Measurements from ENCODE around the gene CNOT1.
"Not testable (repeated sequence)": the region's sequence is repeated elsewhere in the genome, so short reads cannot be mapped to it uniquely, and the experiment has no call there.

Gene CNOT1

DNA sequence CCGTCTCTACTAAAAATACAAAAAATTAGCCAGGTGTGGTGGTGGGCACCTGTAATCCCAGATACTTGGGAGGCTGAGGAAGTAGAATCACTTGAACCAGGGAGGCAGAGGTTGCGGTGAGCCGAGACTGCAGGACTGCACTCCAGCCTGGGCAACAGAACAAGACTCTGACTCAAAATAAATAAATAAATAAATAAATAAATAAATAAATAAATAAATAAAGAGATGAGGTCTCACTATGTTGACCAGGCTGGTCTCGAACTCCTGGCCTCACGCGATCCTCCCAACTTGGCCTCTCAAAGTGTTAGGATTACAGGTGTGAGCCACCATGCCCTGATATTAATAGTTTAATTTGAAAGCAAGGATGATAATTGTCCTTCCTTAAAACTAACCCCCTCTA is 7.4 kb upstream of the CNOT1 start:
- DNase-seq = not testable (repeated sequence)

DNA sequence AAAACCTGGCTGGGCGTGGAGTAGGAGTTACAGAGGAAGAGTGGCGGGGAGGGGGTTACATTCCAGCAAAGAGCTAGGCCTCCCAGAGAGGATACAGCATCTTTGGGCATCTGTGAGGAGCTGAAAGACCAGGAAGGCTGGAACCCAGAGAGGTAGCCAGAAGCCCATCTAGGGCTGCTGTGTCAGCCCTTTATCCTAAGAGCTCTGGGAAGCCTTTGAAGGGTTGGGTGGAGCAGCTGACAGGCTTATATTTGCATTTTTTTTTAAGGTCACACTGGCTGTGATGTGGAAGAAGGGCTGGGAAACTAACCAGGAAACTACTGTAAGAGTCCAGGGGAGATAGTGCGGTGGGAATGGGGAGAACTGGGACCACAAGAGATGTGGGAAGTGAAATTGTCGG is 6.8 kb upstream of the CNOT1 start:
- DNase-seq = no peak

DNA sequence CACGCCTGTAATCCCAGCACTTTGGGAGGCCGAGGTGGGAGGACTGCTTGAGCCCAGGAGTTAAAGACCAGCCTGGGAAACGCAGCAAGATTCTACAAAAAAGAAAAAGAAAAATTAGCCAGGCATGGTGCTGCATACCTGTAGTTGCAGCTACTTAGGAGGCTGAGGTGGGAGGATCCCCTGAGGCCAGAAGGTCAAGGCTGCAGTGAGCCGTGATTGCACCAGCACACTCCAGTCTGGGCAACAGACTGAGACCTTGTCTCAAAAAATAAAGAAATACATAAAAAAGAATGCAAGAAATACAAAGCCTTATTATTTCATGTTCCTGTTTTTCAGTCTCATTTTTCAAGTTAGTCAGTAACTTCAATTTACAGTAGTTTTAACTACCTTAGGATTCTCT is 5.9 kb upstream of the CNOT1 start:
- DNase-seq = no peak

DNA sequence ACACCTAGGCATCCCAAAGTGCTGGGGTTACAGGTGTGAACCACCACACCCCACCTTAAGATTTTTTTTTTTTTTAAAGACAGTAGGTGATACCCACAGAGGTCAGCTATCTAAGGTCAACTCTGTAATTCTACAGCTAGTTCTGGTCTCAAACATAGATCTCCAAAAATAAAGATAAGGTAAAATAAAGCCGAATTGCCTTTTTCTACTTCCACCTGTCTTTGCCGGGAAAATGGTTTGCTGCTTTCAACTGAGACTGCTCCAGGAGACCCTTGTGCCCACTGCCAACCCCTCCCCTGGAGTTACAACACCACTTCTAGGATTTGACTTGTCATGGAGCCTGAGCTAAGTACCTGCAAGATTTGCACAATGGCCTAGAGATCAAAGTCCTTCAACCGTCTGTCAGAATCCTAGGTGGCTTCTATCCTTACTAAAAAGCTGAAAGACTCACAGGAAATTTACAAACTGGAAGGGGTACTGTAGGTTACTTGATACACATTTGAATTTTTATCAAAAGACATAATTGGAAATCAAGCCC is 4.7 kb upstream of the CNOT1 start:
- no peak for DNase-seq

DNA sequence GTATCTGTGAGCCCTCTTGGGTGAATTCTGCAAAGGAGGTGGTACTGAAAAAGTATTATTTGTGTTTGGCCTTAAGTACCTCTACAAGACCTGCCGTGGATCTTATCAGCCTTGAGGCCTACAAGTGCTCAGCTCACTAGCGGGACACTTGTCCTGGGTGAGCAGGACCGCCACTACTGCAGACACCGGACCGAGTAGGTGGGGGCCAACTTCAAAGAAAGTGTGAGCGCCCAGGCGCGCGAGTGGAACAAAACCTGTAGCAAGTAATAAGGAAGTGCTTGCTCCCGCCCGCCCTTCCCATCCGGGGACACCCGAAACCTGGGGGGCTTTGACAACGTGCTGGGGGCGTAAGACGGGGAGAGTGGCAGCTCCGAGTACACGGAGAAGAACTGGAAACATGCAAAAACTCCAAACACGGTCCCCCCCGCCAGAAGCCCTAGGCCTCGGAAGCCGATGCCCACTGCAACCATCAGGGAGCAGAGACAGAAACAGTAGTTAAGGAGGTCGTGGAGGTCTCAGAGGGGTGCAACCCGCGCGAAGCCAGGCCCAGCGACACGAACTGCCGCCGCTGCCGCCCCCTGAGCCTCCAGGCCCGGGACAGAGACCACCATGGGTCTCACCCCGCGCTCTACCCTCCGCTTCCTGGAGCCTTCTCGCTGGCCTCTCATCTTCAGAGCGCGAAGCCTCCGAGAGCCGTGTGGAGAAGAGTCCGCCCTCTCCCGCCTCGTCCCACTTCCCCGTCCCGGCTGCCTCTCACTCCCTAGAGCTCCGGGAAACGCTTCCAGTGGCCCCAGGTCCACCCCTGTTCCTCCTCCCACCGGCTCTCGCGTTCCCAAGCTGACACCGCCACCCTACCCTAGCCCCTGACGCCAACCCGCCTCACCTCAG is 537 bp downstream of the CNOT1 start:
- DNase-seq = no peak

DNA sequence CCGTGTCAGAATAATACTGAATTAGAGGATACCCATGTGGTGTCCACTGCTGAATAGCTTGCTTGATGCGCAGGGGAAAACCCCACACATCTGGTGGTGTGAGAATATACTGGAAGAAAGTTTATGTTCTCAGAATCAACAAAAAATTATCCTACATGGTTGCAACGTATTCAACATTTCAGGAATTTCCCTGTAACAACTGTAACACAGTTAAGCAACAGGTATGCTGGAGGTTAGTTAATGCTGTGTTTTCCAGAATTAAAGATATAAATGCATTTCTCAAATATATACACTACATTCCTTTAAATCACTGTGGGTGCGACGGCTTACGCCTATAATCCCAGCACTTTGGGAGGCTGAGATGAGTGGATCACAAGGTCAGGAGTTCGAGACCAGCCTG is 5.4 kb downstream of the CNOT1 start:
- no peak for DNase-seq

DNA sequence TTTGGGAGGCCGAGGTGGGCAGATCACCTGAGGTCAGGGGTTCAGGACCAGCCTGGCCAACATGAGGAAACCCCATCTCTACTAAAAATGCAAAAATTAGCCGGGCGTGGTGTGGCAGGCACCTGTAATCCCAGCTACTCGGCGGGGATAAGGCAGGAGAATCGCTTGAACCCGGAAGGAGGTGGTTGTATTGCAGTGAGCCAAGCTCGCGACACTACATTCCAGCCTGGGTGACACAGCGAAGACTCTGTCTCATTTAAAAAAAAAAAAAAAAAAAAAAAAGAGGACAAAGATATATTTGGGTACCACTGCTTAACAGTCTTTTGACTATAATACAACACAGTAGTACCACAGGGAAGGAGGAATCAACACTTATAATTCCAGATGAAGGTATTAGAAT is 9.2 kb downstream of the CNOT1 start:
- no peak for DNase-seq

DNA sequence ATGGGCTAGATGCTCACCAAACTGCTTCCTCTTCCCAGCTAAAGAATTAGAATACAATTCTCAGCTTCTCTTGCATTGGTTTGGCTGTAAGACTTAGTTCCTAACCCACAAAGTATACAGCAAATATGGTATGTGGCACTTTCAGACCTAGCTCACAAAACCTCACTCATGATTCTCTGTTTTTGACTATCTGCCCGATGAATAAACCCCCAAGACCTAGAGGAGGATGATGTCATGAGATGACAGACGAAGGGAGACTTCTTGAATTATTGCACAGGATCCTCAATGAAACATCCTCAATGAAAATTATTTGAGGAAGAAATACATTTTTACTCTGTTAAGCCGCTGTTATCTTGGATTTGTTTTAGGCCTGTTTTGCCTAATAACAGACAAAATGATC is 14.3 kb downstream of the CNOT1 start:
- no peak for DNase-seq

DNA sequence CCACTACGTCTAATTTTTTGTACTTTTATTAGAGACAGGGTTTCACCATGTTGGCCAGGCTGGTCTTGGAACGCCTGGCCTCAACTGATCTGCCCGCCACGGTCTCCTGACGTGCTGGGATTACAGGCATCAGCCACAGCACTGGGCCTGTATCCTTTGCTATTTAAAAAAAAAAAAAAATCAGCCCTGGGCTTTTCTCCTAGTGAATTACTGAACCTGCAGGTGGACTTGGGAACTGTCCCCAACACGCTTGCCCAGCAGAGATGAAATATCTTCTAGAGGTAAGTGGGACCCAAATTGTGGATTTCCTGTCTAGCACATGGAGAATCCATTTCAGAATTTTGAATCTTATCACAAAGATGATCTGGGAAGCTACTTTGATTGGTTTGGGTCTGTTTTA is 14.8 kb downstream of the CNOT1 start:
- DNase-seq = no peak

DNA sequence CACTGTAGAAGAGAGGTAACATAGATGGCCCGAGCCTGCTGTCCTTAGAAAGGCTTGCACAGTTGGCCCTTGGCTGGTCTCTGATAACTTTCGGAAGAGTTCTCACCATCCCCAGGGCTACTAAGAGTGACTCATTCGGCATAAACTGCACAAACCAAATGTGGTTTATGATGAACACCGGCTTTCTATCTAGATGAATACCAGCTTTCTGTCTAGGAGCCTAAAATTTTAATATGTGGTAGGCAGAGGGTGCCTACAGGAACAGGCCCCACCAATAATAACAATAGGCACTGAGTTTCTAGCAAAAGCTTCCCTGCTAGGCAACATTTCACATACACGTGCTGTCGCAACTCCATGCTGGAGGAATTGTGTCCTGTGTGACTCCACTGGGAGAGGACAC is 15.4 kb downstream of the CNOT1 start:
- no peak for DNase-seq

DNA sequence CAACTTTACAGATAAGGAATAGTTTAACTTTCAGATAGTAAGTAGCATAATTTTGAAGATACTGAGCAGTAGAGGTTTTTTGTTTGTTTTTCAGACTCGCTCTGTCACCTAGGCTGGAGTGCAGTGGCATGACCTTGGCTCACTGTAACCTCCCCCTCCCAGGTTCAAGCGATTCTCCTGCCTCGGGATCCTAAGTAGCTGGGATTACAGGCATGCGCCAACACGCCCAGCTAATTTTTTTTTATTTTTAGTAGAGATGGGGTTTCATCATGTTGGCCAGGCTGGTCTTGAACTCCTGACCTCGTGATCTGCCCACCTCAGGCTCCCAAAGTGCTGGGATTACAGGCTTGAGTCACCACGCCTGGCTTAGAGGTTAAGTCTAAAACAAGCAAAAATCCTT is 16.7 kb downstream of the CNOT1 start:
- not testable (repeated sequence) for DNase-seq

DNA sequence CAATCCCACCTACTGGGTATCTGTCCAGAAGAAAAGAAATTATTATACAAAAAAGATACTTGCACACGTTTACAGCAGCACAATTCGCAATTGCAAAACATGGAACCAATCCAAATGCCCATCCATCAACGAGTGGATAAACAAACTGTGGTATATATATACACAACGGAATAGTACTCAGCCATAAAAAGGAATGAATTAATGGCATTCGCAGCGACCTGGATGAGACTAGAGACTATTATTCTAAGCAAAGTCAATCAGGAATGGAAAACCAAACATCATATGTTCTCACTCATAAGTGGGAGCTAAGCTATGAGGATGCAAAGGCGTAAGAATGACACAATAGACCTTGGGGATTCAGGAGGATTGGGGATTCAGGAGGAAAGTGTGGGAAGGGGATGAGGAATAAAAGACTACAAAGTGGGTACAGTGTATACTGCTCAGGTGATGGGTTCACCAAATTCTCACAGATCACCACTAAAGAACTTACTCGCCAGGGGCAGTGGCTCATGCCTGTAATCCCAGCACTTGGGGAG is 21.0 kb downstream of the CNOT1 start:
- no peak for DNase-seq

DNA sequence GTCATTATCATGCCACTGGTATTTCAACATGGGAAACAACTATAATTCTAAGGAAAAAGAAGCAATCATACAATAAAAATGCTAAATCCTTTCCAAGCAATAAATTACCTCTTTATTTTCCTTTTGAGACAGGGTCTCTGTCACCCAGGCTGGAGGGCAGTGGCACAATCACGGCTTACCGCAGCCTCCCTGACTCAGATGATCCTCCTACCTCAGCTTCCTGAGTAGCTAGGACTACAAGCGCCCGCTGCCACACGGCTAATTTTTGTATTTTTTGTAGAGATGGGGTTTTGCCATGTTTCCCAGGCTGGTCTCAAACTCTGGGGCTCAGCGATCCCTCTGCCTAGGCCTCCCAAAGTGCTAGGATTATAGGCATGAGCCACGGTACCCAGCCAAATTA is 24.1 kb downstream of the CNOT1 start:
- DNase-seq = no peak

DNA sequence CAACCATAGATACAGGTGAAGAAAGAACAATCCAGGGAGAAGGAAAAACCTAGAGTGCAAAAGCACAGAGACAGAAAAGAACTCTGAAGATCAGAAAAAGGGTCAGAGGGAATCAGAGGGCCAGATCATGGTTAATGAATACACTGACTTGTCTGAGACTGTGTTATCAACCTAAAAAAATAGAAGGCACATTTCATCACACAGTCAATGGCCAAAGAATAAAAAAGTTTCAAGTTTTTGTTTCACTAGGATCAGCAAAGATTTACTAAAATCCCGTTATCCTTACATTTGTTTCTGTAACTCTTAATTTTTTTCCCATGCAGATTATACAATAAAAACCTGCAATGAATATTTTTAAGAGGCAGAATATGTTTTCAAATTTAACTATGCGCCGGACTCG is 38.5 kb downstream of the CNOT1 start:
- DNase-seq = no peak

DNA sequence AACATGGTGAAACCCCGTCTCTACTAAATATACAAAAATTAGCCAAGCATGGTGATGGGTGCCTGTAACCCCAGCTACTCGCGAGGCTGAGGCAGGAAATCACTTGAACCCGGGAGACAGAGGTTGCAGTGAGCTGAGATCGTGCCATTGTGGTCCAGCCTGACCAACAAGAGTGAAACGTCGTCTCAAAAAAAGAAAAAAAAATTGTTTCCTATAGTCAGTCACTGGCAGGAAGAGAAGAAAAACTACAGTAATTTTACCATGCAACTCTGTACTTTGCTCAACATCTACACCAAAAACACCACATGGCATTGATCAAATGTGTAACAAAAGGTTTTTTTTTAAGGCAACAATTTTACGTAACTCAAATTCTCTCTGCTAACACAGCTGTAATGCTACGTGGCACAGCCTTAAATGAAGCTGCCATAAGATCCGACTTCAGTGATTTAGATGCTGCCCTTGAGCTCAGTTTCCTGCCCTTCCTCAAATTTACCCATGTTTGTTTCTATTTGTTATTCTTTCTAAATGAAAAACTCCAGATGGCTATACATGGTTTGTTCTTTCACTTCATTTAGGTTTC is 40.2 kb downstream of the CNOT1 start:
- DNase-seq = no peak

DNA sequence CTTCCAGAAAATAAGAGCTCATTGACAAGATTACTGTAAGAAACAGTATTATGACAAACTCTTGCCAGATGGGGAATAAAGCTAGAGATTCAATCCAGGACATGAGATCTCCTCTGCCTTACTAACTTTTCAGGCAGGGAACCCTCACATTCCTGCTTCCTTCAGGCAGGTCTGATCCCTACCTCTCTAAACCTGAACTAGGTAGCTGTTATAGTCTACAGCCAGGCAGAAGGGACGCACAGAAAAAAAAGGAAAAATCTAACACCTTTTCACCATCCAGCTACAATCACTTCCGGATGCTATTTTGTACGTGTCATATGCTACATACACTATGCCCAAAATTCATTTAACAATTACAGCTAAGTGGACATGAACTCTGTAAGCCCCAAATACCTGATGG is 41.2 kb downstream of the CNOT1 start:
- DNase-seq = no peak

DNA sequence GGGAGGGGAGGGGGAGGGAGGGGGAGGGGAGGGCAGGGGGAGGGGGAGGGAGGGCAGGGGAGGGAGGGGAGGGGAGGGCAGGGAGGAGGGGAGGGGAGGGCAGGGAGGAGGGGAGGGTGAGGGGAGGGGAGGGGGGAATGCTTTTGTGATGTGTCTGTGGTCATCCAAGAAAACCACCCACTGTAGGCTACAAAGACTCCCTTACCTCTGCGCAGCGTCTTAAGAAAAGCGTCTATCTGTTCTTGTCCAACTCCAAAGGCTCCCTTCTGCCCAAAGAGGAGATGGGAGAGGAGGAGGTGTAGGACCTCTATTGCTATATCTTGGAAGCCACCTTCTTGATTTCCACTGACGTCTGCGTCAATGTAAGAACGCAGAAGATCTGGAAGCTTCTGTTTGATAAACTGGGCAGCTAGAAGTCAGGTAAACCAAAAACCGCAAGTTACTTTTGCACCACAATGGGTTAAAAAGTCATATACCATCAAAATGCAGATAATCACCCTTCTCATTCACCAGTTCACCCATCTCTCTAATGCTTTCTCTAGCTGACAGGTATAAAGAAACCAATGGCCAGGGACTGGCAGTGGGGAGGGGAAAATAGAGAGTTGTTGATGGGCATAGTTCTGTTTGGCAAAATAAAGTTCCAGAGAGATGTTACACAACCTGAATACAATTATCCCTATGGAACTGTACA is 43.1 kb downstream of the CNOT1 start:
- DNase-seq = no peak

DNA sequence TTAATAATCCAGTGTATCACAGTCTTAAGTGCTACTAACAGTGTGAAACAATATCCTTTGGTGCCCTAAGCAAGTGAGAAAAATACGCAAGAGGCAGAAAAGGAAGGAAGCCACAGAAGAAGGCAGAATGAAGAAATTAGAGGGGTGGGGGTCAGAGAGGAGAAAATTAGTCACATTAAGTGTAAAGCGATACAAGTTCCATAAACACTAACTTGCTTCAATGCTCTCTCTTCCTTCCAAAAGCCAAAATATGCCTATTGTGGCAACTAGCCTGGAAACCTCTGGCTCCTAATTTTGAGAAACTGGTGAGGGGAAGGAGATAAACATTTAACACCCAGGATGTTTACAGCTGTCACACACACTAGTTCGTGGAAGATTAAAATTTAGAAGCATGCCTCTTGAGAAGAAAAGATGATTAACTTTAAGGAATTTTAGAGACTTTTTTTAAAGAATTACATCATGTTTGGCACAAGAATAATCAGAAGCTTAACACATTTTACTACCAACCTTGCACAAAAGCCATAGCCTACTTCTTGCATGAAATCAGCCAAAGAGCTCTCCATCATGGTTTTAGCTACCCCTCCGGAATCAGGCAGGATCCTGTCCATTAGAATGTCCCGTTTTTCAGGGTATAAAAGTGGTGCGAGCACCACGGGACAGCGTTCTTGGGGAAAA is 44.7 kb downstream of the CNOT1 start:
- DNase-seq = no peak

DNA sequence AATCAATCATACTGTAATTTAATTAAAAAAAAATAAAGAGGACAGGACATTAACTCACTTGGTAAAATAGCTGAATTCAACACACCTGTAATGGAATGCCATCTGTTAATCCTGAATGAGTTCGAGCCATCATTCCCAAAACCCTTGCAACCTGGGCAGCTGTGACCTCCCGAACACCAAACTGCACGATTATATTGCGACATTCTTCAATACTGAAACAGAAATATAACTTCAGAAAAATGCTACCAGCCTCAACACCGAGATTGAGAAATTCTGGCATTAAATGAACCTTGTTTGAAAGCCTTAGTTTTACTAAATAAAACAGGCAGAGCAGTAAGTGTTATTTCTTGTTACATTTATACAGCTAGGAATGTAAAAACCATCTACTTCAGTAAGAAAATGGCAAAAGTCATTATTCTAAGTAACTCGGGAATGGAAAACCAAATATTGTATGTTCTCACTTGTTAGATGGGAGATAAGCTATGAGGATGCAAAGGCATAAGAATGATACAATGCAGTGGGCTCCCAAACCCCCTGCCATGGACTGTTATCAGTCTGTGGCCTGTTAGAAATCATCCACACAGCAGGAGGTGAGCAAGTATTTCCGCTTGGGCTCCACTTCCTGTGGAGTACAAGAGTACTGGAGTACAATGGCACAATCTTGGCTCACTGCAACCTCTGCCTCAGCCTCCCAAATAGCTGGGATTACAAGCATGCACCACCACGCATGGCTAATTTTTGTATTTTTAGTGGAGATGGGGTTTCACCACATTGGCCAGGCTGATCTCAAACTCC is 46.5 kb downstream of the CNOT1 start:
- no peak for DNase-seq

DNA sequence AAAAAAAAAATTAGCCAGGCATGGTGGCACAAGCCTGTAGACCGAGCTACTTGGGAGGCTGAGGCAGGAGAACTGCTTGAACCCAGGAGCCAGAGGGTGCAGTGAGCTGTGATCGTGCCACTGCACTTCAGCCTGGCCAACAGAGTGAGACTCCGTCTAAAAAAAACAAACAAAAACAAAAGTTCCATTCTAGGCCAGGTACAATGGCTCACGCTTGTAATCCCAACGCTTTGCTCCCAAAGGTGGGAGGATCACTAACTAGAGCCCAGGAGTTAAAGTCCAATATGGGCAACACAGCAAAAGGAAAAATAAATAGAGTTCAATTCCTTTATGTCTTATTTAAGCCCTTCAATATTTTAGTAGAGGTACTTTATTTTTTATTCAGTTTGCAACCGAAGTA is 47.5 kb downstream of the CNOT1 start:
- DNase-seq = no peak

DNA sequence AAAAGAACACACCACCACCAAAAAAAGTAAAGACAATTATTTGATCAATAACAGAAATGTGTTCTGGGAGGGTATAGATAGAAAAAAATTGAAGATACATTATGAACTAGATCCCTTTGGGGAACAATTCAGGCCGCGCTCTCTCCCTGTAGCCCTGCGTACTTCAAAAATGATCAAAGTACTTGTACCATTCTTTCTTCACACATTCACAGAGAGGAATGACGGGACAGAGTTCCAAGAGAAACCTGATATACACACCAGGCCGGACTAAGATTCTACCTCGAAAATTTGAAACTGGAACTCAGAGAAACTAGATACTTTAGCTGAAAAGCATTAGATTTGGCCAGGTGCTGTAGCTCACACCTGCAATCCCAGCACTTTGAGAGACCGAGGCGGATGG is 50.0 kb downstream of the CNOT1 start:
- DNase-seq = no peak

DNA sequence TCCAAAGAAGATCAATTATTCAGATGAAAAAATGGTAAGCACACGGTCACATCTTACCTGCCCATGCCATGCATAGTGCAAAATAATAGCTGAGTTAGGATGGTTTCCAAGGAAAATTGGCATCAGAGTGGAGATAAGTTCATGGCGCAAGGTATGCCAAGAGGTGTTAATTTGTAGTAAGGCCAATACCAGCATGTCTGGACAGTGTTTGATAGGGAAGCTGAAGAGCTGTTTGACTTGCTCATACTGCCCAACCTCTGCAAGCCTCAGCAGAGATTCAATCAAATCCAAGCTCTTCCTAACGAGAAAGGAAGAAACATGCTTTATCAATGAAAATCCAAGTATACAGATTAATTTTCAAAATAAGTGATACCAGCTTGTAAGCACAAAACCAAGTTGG is 51.0 kb downstream of the CNOT1 start:
- no peak for DNase-seq

Data from cortex of kidney (tissue), 1 donor.